ENCODE data around the gene CEP128. TPM values are rescaled to one million over a fixed set of nuclear protein-coding genes. Genes with fewer than 3 reads are reported as not detected.

CEP128 gene
- total RNA-seq, 1 experiment from 2014 or later, result 10.6 TPM

- DNase-seq, result no peak
- H3K27me3 ChIP-seq (ENCODE audit: control insufficient read depth, insufficient read depth, low read length), result no peaks in the 10 kb centered on the region
- H3K4me3 ChIP-seq (ENCODE audit: insufficient read depth, low read depth, low read length), result no peak overlapping the region
- no peaks in the 10 kb centered on the region for H3K36me3 ChIP-seq (replicated peaks; ENCODE audit: control insufficient read depth, insufficient read depth, low read length)
Measured at GRCh38 chr14:80901260-80901659, 40.3 kb downstream of the CEP128 start.

- no peak for DNase-seq
- no peaks in the 10 kb centered on the region for H3K27me3 ChIP-seq (ENCODE audit: control insufficient read depth, insufficient read depth, low read length)
- H3K36me3 ChIP-seq (replicated peaks; ENCODE audit: control insufficient read depth, insufficient read depth, low read length), result no peaks in the 10 kb centered on the region
- no peak overlapping the region for H3K4me3 ChIP-seq (ENCODE audit: insufficient read depth, low read depth, low read length)
Measured at GRCh38 chr14:80872645-80873044, 68.9 kb downstream of the CEP128 start.

GRCh38 chr14:80868260-80868659, 73.3 kb downstream of the CEP128 start:
- Histone ChIP-seq H3K36me3 (replicated peaks; ENCODE audit: control insufficient read depth, insufficient read depth, low read length) (no peaks in the 10 kb centered on the region; the same call in 1 of the 2 replicates), H3K27me3 (ENCODE audit: control insufficient read depth, insufficient read depth, low read length) (no peaks in the 10 kb centered on the region), H3K4me3 (ENCODE audit: insufficient read depth, low read depth, low read length) (no peak overlapping the region)
- no peak for DNase-seq

DNA sequence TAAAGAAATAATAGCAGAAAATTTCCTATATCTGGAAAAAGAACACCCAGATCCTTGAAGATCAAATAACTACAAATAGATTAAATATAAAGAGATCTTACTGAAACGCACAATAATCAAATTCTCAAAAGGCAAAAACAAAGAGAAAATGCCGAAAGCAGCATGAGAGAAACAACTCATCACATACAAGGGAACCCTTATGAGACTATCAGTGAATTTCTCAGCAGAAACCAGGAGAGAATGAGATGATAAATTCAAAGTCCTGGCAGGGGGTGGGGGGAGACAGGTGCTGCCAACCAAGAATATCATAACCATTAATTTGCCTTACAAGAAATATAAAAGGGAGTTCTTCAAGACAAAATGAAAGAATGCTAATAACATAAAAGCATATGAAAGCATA, 73.7 kb downstream of the CEP128 start:
- no peak overlapping the region for H3K4me3 ChIP-seq (ENCODE audit: insufficient read depth, low read depth, low read length)
- no peak for DNase-seq
- no peaks in the 10 kb centered on the region for H3K27me3 ChIP-seq (ENCODE audit: control insufficient read depth, insufficient read depth, low read length)
- no peaks in the 10 kb centered on the region; the same call in 1 of the 2 replicates for H3K36me3 ChIP-seq (replicated peaks; ENCODE audit: control insufficient read depth, insufficient read depth, low read length)

GRCh38 chr14:80867091-80867490, 74.4 kb downstream of the CEP128 start:
- Histone ChIP-seq H3K27me3 (ENCODE audit: control insufficient read depth, insufficient read depth, low read length) (no peaks in the 10 kb centered on the region), H3K4me3 (ENCODE audit: insufficient read depth, low read depth, low read length) (no peak overlapping the region), H3K36me3 (replicated peaks; ENCODE audit: control insufficient read depth, insufficient read depth, low read length) (no peaks in the 10 kb centered on the region; the same call in 1 of the 2 replicates)
- no peak for DNase-seq

DNA sequence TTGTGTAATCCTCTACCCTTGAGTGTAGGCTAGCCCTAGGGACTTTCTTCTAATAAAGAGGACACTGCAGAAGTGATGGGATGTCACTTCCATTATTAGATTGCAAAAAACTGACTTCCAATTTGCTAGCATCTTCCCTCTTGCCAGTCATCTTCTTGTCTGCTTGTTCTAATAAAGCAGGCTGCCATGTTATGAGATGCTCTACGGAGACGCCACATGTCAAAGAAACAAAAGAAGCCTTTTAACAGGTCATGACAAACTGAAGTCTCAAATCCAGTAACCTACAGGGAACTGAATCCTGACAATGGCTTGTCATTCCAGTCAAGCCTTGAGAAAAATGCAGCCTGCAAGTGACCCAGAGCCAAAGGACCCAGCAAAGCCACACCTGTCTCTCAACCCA, 76.0 kb downstream of the CEP128 start:
- no peak for DNase-seq
- H3K4me3 ChIP-seq (ENCODE audit: insufficient read depth, low read depth, low read length), result no peak overlapping the region
- H3K27me3 ChIP-seq (ENCODE audit: control insufficient read depth, insufficient read depth, low read length), result no peaks in the 10 kb centered on the region
- H3K36me3 ChIP-seq (replicated peaks; ENCODE audit: control insufficient read depth, insufficient read depth, low read length), result no peaks in the 10 kb centered on the region; the same call in 1 of the 2 replicates

- H3K4me3 ChIP-seq (ENCODE audit: insufficient read depth, low read depth, low read length), result no peak overlapping the region
- no peak for DNase-seq
- no peaks in the 10 kb centered on the region for H3K27me3 ChIP-seq (ENCODE audit: control insufficient read depth, insufficient read depth, low read length)
- H3K36me3 ChIP-seq (replicated peaks; ENCODE audit: control insufficient read depth, insufficient read depth, low read length), result no peaks in the 10 kb centered on the region; the same call in 1 of the 2 replicates
Measured at GRCh38 chr14:80862983-80863382, 78.6 kb downstream of the CEP128 start.

DNA sequence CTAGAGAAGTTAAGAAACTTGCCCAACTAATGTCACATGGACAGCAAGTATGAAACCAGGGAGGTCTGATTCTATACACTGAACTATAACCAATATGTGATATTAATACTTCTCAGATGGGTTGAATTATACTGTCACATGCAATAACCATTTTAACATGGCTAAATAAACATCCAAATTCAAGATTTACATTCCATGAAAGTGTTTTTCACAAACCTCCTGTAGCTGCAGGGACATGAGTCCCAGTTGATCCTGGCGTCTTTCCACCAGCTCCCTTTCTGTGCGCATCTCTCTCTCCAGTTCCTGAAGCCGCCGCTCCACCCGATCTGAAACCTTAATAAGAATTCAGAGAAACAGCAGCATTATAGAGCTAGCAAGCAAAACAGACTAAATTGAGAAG, 79.0 kb downstream of the CEP128 start:
- Histone ChIP-seq H3K36me3 (replicated peaks; ENCODE audit: control insufficient read depth, insufficient read depth, low read length) (no peaks in the 10 kb centered on the region; the same call in 1 of the 2 replicates), H3K4me3 (ENCODE audit: insufficient read depth, low read depth, low read length) (no peak overlapping the region), H3K27me3 (ENCODE audit: control insufficient read depth, insufficient read depth, low read length) (no peaks in the 10 kb centered on the region)
- no peak for DNase-seq

GRCh38 chr14:80850197-80850814, 91.2 kb downstream of the CEP128 start:
- Histone ChIP-seq H3K4me3 (ENCODE audit: insufficient read depth, low read depth, low read length) (no peak overlapping the region), H3K36me3 (replicated peaks; ENCODE audit: control insufficient read depth, insufficient read depth, low read length) (no peaks in the 10 kb centered on the region), H3K27me3 (ENCODE audit: control insufficient read depth, insufficient read depth, low read length) (no peaks in the 10 kb centered on the region)
- DNase-seq, result no peak

DNA sequence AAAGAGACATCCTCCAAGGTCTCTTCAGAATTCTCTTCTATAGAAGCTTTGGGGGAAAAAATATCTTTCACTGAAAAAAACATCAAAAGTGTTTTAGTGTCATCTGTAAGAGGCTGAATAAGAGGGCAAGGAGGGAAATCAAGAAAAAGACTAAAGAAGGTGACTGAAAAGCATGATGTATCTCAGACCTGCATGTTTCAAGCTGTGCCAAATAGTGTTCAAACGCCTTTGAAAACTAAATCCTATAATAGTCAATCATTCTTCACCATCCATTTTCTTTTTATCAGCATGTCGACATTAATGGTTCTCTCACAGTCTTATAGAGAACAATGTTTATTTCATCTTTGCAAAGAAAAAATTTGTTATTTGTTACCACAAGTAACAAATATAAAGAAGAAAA, 94.5 kb downstream of the CEP128 start:
- Histone ChIP-seq H3K27me3 (ENCODE audit: control insufficient read depth, insufficient read depth, low read length) (no peaks in the 10 kb centered on the region), H3K4me3 (ENCODE audit: insufficient read depth, low read depth, low read length) (no peak overlapping the region), H3K36me3 (replicated peaks; ENCODE audit: control insufficient read depth, insufficient read depth, low read length) (no peaks in the 10 kb centered on the region)
- DNase-seq, result no peak

DNA sequence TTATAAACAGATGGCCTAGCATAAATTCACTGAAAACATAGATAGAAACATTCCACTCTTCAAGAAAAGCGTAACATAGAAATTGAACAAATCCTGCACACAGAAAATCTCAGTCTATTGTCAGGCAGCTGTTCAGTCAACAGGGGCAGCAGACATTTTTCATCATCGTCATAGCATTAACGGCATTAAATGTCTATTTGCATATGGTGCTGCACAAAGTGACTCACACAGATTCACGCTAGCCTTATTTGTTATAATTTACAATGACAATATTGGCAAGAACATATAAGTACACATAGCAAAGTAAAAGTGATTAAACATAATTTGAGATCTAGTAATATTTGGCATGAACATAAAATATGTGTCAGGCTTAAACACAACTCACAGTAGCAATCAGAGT, 95.7 kb downstream of the CEP128 start:
- no peak overlapping the region for H3K4me3 ChIP-seq (ENCODE audit: insufficient read depth, low read depth, low read length)
- no peaks in the 10 kb centered on the region for H3K36me3 ChIP-seq (replicated peaks; ENCODE audit: control insufficient read depth, insufficient read depth, low read length)
- H3K27me3 ChIP-seq (ENCODE audit: control insufficient read depth, insufficient read depth, low read length), result no peaks in the 10 kb centered on the region
- DNase-seq, result no peak

DNA sequence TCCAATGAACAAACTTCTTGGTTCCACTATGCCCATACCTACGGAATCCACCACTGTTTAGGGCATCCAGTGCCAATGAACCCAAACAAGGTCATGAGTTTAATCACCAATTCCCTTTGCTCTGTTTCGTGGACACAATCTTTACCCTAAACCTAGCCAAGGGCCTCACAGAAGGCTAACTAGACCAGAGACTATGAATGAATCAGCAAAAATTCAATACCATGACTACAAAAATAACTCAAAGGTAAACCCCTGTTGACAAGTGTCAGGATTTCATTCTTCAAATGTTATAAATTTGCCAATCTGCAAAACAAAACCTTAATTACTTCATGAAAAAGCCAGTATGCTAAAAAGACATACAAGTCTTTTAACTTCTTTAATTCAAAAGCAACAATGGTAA, 96.7 kb downstream of the CEP128 start:
- no peak overlapping the region for H3K4me3 ChIP-seq (ENCODE audit: insufficient read depth, low read depth, low read length)
- no peaks in the 10 kb centered on the region for H3K36me3 ChIP-seq (replicated peaks; ENCODE audit: control insufficient read depth, insufficient read depth, low read length)
- DNase-seq, result no peak
- H3K27me3 ChIP-seq (ENCODE audit: control insufficient read depth, insufficient read depth, low read length), result no peaks in the 10 kb centered on the region

GRCh38 chr14:80839743-80840142, 101.8 kb downstream of the CEP128 start:
- no peak overlapping the region for H3K4me3 ChIP-seq (ENCODE audit: insufficient read depth, low read depth, low read length)
- no peaks in the 10 kb centered on the region for H3K36me3 ChIP-seq (replicated peaks; ENCODE audit: control insufficient read depth, insufficient read depth, low read length)
- no peak for DNase-seq
- H3K27me3 ChIP-seq (ENCODE audit: control insufficient read depth, insufficient read depth, low read length), result no peaks in the 10 kb centered on the region

DNA sequence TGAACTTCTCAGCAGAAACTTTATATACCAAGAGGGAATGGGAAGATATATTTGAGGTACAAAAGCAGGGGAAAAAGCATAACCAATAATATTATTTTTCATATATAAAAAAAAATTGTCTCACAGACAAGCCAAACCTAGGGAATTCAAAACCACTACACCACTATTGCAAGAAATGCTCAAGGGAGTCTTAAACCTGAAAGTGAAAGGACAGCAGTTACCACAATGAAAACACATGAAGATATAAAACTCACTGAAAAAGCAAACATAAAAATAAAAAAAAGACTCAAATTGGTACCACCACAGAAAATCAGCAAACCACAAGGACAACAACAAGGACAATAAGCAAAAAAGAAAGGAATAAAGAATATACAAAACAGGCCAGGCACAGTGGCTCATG, 131.9 kb downstream of the CEP128 start:
- no peak for DNase-seq
- Histone ChIP-seq H3K36me3 (replicated peaks; ENCODE audit: control insufficient read depth, insufficient read depth, low read length) (no peaks in the 10 kb centered on the region), H3K27me3 (ENCODE audit: control insufficient read depth, insufficient read depth, low read length) (no peaks in the 10 kb centered on the region), H3K4me3 (ENCODE audit: insufficient read depth, low read depth, low read length) (no peak overlapping the region)

DNA sequence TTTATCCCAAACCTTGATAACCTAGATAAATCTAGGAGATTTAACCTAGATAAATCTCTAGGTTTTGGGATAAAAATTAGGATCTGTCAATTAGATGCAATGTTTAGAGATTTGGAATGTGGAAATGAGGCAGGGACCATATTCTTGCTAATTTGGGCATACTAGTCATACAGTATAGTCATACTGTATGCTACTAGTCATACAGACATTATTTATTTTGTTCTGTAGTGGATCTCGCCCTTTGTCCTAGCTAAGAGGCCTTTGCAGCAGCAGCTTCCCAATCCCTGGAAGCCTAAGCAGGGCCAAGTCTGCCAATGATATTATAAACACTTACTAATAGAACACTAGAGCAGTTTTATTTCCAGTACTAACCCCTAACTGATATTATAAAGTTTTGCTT, 136.4 kb downstream of the CEP128 start:
- no peaks in the 10 kb centered on the region for H3K36me3 ChIP-seq (replicated peaks; ENCODE audit: control insufficient read depth, insufficient read depth, low read length)
- H3K4me3 ChIP-seq (ENCODE audit: insufficient read depth, low read depth, low read length), result no peak overlapping the region
- no peak for DNase-seq
- no peaks in the 10 kb centered on the region for H3K27me3 ChIP-seq (ENCODE audit: control insufficient read depth, insufficient read depth, low read length)

GRCh38 chr14:80798878-80799277, 142.7 kb downstream of the CEP128 start:
- no peak overlapping the region for H3K4me3 ChIP-seq (ENCODE audit: insufficient read depth, low read depth, low read length)
- no peaks in the 10 kb centered on the region for H3K36me3 ChIP-seq (replicated peaks; ENCODE audit: control insufficient read depth, insufficient read depth, low read length)
- no peaks in the 10 kb centered on the region for H3K27me3 ChIP-seq (ENCODE audit: control insufficient read depth, insufficient read depth, low read length)
- no peak for DNase-seq
